ENCODE results near the gene SLC39A5.
A peak's percentile ranks its signal among the peaks of the same experiment; 100 is the strongest.
"Not testable (repeated sequence)": the region's sequence is repeated elsewhere in the genome, so short reads cannot be mapped to it uniquely, and the experiment has no call there.

Gene SLC39A5

GRCh38 chr12:56243731-56244181 is 13.9 kb downstream of the SLC39A5 start:
- DNase-seq (ENCODE audit: extremely low read depth in 1 of 2, low read depth in 1 of 2), result no peak

DNA sequence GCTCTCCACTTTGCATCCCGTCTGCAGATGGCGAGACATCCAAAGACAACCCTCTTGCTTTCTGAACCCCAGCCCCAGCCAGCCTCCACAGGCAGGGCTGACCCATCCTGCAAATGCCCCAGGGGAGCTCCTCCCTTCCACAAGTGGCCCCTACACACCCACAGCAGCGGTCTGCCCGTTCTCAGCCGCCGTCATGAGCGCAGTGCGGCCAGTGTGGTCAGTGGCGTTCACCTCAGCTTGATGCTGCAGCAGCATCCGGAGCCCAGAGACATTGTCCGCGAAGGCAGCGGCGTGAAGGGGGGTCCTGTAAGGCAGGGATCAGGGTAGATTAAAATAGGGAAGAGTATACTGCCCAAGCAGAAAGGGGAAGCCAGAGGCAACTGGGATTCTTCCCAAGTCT is 14.6 kb downstream of the SLC39A5 start:
- no peak for DNase-seq (ENCODE audit: extremely low read depth in 1 of 2, low read depth in 1 of 2)

- DNase-seq (ENCODE audit: extremely low read depth in 1 of 2, low read depth in 1 of 2), result no peak
Measured at GRCh38 chr12:56247923-56248322, 18.1 kb downstream of the SLC39A5 start.

GRCh38 chr12:56248711-56249110 is 18.9 kb downstream of the SLC39A5 start:
- no peak for DNase-seq (ENCODE audit: extremely low read depth in 1 of 2, low read depth in 1 of 2)

DNA sequence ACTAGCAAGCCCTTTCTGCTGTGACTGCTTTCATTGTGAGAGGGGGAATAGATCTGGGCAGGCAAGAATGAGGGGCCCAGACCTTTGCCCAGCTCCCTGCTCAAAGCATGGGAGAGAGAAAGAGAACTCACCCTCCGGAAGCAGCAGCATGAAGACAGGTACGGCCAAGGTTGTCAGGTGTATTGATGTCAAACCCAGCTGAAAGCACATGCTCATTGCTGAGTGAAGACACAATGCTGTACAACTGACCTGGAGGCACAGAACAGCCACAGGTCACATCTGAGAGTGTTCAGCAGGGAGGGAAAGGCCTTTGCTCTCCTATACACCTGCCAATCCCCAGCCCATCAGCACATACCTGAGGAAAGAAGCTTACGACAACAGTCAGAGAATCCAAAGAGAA is 22.8 kb downstream of the SLC39A5 start:
- no peak for DNase-seq (ENCODE audit: extremely low read depth in 1 of 2, low read depth in 1 of 2)

GRCh38 chr12:56253091-56253490 is 23.2 kb downstream of the SLC39A5 start:
- no peak for DNase-seq (ENCODE audit: extremely low read depth in 1 of 2, low read depth in 1 of 2)

GRCh38 chr12:56255671-56256070 is 25.8 kb downstream of the SLC39A5 start:
- DNase-seq (ENCODE audit: extremely low read depth in 1 of 2, low read depth in 1 of 2), result no peak

DNA sequence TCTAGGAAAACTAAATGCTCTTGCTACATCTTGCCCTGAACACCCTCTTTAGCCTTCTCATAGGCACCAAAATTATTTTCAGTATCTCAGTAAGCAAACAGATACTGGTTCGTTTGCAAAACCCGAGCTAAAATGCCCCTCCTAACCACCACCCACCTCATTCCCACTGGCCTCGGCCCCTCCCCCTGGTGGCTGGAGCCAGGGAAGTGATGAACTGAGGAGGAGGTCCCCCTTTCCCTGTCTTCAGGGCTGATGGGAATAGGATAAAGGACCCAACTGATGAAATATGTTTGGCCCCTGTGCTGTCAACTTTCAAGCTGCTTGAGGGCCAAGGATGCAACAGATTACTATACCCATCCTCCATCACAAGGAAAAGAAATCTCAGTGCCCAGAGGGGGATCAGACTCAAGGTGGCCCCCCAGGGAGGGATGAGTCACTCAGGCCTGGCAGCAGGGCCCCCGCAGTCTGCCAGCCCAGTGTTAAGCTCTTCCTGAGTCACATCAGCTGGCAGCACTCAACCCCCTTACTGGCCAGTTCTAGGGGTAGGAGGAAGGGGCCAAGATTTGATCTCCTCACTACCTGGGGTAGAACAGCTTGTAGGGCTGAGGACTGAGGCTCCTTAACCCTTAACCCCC is 26.6 kb downstream of the SLC39A5 start:
- DNase-seq (ENCODE audit: extremely low read depth in 1 of 2, low read depth in 1 of 2), result no peak

- no peak for DNase-seq (ENCODE audit: extremely low read depth in 1 of 2, low read depth in 1 of 2)
Measured at GRCh38 chr12:56257071-56257470, 27.2 kb downstream of the SLC39A5 start.

GRCh38 chr12:56257491-56258067 is 27.7 kb downstream of the SLC39A5 start:
- no peak for DNase-seq (ENCODE audit: extremely low read depth in 1 of 2, low read depth in 1 of 2)

DNA sequence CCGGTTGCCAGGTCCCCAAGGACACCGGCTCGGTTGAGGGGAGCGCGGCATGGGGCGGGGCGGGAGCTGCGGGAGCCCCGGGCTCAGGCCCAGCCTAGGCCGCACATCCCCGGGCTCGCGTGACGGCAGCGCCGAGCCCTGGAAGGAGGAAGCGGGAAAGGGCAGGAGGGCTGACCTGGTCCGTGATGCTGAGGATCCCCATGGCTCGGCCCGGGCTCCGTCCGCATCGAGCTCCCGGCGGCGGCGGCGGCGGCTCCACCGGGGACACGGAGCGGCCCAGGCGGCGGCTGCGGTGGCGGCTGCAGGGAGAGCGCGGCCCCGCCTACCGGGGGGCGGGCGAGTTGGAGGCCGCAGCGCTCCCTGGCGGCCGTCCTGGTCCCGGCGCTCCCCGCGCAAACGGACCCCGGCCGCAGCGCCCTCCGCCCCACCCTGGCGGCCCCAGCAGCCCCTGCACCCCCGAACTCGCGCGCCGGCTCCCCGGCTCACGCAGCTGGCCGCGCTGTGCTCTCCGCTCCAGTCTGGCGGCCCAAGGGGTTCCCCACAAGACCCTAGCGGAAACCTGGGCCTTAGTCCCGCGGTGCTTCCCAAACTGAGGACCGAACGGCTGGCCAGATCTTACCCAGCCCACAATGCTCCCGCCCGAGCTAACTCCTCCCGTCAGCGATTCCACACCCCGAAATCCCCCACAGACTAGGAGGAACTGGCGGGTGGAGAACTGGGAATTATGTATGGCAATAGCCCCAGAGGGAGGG is 28.4 kb downstream of the SLC39A5 start, which contains the start of gene ANKRD52:
ANKRD52 (minus strand) TSS at position 317 of the 752 bp plus-strand sequence; CDS start at position 202, 115 bp downstream.
- DNase-seq (ENCODE audit: extremely low read depth in 1 of 2, low read depth in 1 of 2), result peak; percentile 56 to 66

- no peak for DNase-seq (ENCODE audit: extremely low read depth in 1 of 2, low read depth in 1 of 2)
Measured at GRCh38 chr12:56258820-56259183, 29.0 kb downstream of the SLC39A5 start.

- no peak for DNase-seq (ENCODE audit: extremely low read depth in 1 of 2, low read depth in 1 of 2)
Measured at GRCh38 chr12:56260380-56260779, 30.5 kb downstream of the SLC39A5 start.

DNA sequence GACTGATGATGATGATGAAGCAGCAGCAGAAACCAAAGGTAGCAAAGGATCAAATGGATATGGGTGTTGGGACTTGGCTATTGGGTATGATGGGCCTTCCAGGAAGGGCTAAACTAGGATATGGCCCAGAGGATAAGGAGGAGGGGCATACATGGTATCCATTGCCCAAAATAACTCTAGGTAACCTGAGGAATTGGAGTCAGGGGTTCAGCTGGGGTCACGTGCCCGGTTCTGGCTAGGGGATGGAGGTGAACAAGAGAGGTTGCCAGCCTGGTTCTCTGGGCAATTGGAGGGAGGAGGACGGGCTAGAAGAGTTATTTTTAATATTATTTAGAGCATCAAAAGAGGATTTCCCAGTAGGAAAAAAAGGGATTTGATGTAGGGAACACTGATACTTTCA is 31.1 kb downstream of the SLC39A5 start:
- DNase-seq (ENCODE audit: extremely low read depth in 1 of 2, low read depth in 1 of 2), result no peak

DNA sequence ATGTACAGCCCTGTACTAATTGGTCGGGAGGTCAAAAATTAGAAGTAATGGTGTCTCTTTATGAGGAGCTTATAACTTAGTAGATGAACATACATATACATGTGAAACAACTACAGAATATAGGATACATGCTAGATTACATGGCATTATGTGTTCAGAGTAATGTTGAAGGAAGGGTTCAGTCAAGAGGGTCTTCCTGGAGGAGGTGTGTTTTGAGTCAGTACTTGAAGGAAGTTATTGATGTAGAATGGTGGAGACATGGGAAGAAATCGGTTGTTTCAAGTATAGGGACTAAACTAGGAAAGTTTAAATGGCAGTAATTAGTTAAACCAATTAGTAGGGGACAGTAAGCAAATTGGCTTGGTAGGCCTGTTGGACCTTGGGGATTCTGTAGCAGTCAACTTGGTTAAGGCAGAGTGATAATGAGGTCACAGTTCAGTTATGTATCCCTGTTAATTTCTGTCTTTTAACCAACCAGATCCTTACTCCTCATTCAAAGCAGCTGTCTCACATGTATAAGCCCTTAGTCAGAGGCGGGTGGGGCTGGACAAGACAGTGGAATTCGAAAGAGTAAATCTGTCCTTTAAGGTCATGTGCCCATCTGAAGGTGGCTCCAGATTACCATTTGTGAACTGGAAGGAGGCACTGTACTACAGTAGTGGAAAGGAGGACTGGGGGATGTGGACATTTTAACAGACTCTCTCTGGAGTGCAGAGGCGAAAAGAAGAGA is 31.8 kb downstream of the SLC39A5 start:
- no peak for DNase-seq (ENCODE audit: extremely low read depth in 1 of 2, low read depth in 1 of 2)

DNA sequence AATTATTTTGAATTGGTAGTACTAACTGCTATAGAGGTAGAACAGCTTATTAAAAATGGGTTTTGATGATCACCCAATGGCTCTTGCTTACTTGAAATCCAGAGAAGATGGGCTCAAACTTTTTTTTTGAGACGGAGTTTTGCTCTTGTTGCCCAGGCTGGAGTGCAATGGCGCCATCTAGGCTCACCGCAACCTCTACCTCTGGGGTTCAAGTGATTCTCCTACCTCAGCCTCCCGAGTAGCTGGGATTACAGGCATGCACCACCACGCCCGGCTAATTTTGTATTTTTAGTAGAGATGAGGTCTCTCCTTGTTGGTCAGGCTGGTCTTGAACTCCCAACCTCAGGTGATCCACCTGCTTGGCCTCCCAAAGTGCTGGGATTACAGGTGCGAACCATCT is 33.1 kb downstream of the SLC39A5 start:
- not testable (repeated sequence) for DNase-seq (ENCODE audit: extremely low read depth in 1 of 2, low read depth in 1 of 2)

DNA sequence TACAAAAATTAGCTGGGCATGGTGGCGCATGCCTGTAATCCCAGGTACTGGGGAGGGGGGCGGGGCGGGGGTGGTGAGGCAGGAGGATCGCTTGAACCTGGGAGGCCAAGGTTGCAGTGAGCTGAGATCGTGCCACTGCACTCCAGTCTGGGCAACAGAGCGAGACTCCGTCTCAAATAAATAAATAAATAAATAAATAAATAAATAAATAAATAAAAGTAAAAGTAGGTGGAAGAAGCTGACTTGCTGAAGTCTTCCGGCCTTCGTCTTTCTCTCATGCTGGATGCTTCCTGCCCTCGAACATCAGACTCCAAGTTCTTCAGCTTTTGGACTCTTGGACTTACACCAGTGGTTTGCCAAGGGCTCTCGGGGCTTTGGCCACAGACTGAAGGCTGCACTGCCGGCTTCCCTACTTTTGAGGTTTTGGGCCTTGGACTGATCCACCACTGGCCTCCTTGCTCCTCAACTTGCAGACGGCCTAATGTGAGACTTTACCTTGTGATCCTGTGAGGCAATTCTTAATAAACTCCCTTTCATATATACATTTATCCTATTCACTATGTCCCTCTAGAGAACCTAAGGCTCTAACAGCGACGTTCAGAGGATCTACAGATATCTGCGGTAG is 36.3 kb downstream of the SLC39A5 start:
- not testable (repeated sequence) for DNase-seq (ENCODE audit: extremely low read depth in 1 of 2, low read depth in 1 of 2)

- peak; percentile 67 to 80 for DNase-seq (ENCODE audit: extremely low read depth in 1 of 2, low read depth in 1 of 2)
Measured at GRCh38 chr12:56266693-56267442, 37.0 kb downstream of the SLC39A5 start, which contains the start of gene COQ10A. Gene COQ10A (plus strand): TSS chr12:56266942. CDS start chr12:56267119, 177 bp downstream.

GRCh38 chr12:56267443-56268071 is 37.7 kb downstream of the SLC39A5 start:
- DNase-seq (ENCODE audit: extremely low read depth in 1 of 2, low read depth in 1 of 2), result no peak

DNA sequence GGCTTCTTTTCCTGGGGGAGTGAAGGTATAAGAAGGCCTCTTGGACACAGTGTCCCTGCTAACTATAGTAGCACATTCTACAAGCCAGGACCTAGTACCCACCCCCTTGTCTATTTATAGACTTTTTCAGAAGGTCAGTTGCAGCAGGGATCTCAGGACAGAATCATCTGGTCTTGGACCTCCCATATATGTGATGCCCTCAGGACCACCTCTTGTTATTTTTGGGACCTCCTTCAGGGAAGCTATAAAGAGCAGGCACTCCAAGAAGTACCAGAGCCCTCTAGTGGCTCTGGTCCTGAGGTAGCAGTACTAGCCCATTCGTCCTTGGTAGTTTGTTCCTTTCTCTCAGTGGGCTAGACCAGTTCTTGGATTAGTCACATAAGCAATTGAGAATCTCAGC is 41.2 kb downstream of the SLC39A5 start:
- DNase-seq (ENCODE audit: extremely low read depth in 1 of 2, low read depth in 1 of 2), result no peak

Data from stimulated activated CD8-positive, alpha-beta memory T cell treated with anti-CD3 and anti-CD28 coated beads, Interleukin-7, amount 100 ng/mL, for 48 hours (primary cell).